ENCODE data around the gene ZNF646.

ZNF646 gene

GRCh38 chr16:31106509-31107464 is 32.6 kb downstream of the ZNF646 start:
- no peak for TF ChIP-seq CTCF (IDR thresholded peaks at IDR 0.05; ENCODE audit: low read depth, low read length)
- no peak overlapping the region for H3K4me3 ChIP-seq (ENCODE audit: low read depth, low read length)

GRCh38 chr16:31107465-31107867 is 33.2 kb downstream of the ZNF646 start:
- TF ChIP-seq CTCF (IDR thresholded peaks at IDR 0.05; ENCODE audit: low read depth, low read length): no peak

GRCh38 chr16:31108035-31108793 is 34.0 kb downstream of the ZNF646 start, which contains the start of gene BCKDK:
Gene BCKDK, plus strand, starts transcription at chr16:31108386. Its CDS starts 838 bp downstream, at chr16:31109224.
- no peak for TF ChIP-seq CTCF (IDR thresholded peaks at IDR 0.05; ENCODE audit: low read depth, low read length)
- H3K4me3 ChIP-seq (ENCODE audit: low read depth, low read length): peak within 1 kb of the TSS; percentile 94

More at GRCh38 chr16:31107465-31107867, 33.2 kb downstream of the ZNF646 start:
- no peak overlapping the region for H3K4me3 ChIP-seq (ENCODE audit: low read depth, low read length)

- H3K4me3 ChIP-seq (ENCODE audit: low read depth, low read length): peak overlapping the region; percentile 94
- no peak for TF ChIP-seq CTCF (IDR thresholded peaks at IDR 0.05; ENCODE audit: low read depth, low read length)
Measured at GRCh38 chr16:31108794-31109558, 34.8 kb downstream of the ZNF646 start.

- H3K4me3 ChIP-seq (ENCODE audit: low read depth, low read length): no peak overlapping the region
- TF ChIP-seq CTCF (IDR thresholded peaks at IDR 0.05; ENCODE audit: low read depth, low read length): no peak
Measured at GRCh38 chr16:31109622-31110021, 35.4 kb downstream of the ZNF646 start.

GRCh38 chr16:31110106-31111034 is 36.1 kb downstream of the ZNF646 start:
- no peak overlapping the region for H3K4me3 ChIP-seq (ENCODE audit: low read depth, low read length)
- no peak for TF ChIP-seq CTCF (IDR thresholded peaks at IDR 0.05; ENCODE audit: low read depth, low read length)
